Activated CD4-positive, alpha-beta T cell treated with anti-CD3 and anti-CD28 coated beads for 48 hours (primary cell): ENCODE data around the gene DNA2.
"Not testable (repeated sequence)": the region's sequence is repeated elsewhere in the genome, so short reads cannot be mapped to it uniquely, and the experiment has no call there.

ENCODE experiments used
- DNase-seq: peaks from one replicate; pipeline ENCODE4 v3.0.0-alpha.2; 2020

The DNA2 gene

GRCh38 chr10:68471586-68472408, at the start of gene DNA2:
TSS of gene DNA2 (minus strand) at chr10:68471973. CDS start at chr10:68471864, 109 bp downstream.
- peak; percentile 88 for DNase-seq

- not testable (repeated sequence) for DNase-seq
Measured at GRCh38 chr10:68518609-68519008, 46.8 kb upstream of the DNA2 start.

GRCh38 chr10:68517188-68517587, 45.4 kb upstream of the DNA2 start:
- no peak for DNase-seq

GRCh38 chr10:68516766-68517165, 45.0 kb upstream of the DNA2 start:
- no peak for DNase-seq

DNA sequence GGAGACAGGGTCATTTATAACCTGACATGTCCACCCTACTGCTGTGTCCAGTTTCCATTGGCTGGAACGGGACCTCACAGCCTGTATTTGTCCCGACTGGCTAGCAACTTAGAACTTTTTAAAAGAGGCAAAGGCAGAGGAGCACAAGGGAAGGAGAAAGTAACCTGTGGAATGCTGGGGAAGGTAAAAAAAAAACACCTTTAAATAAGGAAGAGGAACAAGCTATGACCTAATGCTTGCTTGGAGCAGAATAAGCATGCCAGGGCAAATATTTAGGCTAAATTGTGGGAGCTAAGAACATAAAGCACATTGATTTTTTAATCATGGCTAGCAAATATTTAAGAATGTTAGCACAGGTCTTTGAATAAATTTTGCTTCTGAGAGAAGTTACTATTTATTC, 44.4 kb upstream of the DNA2 start:
- not testable (repeated sequence) for DNase-seq

- no peak for DNase-seq
Measured at GRCh38 chr10:68508090-68508489, 36.3 kb upstream of the DNA2 start.

- no peak for DNase-seq
Measured at GRCh38 chr10:68506411-68506810, 34.6 kb upstream of the DNA2 start.

- DNase-seq, result no peak
Measured at GRCh38 chr10:68502846-68503245, 31.1 kb upstream of the DNA2 start.

DNA sequence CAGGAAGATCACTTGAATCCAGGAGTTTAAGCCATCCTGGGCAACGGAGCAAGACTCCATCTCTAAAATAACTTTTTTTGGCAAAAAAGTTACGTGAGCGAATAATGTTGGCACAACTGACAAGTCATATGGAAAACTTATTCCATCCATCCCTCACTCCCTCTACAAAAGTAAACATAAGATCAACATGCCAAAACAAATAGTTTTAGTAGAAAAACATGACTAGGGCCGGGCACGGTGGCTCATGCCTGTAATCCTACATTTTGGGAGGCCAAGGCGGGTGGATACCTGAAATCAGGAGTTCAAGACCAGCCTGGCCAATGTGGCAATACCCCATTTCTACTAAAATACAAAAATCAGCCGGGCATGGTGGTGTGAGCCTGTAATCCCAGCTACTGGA, 29.9 kb upstream of the DNA2 start:
- DNase-seq, result no peak

- DNase-seq, result no peak
Measured at GRCh38 chr10:68499544-68499943, 27.8 kb upstream of the DNA2 start.

DNA sequence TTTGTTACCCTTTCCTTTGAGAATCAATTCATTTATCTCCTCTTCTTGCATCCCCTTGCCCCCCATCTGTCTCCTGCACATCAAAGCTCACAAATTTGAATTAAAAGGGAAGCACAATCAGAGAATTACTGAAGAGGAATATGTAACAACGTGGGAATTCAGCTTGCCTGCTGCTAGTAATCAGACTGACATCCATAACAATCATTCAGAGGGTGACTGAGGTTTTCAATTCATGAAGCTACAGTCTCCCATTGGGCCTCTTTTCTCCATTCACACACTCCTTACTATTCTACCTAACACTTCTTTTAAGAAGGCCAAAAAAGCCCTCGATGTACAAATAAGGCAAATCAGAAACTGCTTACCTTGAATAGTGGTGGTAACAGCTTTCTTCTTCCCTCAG, 24.3 kb upstream of the DNA2 start:
- DNase-seq, result no peak

- no peak for DNase-seq
Measured at GRCh38 chr10:68492118-68492517, 20.3 kb upstream of the DNA2 start.

DNA sequence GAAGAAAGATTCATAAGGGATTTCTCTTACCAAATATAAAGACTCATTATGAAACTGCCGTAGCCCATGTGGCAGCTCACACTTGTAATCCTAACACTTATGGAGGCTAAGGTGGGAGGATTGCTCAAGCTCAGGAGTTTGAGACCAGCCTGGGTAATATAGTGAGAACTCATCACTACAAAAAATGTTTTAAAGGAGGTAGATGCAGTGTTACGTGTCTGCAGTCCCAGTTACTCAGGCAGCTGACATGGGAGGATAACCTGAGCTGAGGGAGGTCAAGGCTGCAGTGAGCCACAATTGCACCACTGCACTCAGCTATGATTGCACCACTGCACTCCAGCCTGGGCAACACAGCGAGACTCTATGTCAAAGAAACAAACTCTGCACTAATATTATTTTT, 18.1 kb upstream of the DNA2 start:
- no peak for DNase-seq

- no peak for DNase-seq
Measured at GRCh38 chr10:68474021-68474420, 2.2 kb upstream of the DNA2 start.

DNA sequence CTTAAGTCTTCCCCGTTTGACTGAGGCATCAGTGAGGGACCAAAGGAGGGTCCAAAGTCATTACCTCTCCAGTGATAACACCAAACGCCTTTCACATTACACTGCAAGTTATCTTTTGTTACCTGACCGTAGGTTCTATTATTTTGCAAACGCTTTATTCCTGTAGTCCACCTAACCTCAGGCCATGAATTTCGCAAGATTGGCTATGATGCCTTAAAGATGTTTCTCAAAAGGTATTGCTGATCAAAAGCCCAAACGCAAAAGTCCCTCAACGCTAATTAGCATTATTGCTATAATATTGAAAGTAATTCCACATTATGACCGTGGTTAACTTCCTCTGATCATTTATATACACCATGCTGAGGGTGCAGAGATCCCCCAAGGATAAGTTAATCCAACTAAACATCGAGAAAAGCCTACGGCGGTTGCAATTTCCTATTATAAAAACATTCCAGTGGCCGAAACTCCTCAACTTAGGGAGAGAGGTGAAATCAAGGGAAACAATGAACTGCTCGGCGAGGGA, 649 bp downstream of the DNA2 start:
- no peak for DNase-seq

DNA sequence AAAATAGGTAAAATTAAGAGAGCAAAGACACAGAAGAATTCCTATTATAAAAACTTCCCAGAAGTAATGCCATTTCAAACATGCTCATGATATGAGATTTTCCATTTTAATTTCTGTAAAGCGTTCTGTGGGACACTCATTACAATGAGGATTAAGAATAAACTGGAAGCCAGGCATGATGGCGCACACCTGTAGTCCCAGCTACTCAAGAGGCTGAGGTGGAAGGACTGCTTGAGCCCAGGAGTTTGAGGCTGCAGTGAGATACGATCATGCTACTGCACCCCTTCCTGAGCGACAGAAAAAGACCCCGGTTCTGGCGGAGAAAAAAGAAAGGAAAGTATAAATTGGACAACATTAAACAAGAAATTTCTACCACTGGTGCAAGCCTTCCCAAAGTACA, 1.5 kb downstream of the DNA2 start:
- DNase-seq, result no peak

DNA sequence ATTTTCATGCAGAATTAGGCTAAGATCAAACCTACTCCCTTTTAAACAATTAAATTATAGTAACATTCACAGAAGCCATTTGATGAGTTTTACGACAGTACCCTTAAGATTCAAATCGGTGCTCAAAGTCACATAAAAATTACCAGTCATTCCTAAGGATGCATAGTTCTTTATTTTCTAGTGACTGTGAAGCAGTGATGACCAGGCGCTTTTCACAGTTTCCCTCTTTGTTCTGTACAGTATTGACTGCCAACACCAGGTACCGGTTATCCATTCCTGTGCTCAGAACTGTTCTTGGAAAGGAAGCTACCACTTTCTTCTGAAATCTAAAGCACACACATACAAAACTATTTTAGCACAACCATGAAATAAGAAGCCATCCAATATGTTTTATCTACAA, 1.9 kb downstream of the DNA2 start:
- DNase-seq, result no peak

- DNase-seq, result not testable (repeated sequence)
Measured at GRCh38 chr10:68464729-68465128, 7.0 kb downstream of the DNA2 start.

- no peak for DNase-seq
Measured at GRCh38 chr10:68463365-68464093, 8.2 kb downstream of the DNA2 start.

DNA sequence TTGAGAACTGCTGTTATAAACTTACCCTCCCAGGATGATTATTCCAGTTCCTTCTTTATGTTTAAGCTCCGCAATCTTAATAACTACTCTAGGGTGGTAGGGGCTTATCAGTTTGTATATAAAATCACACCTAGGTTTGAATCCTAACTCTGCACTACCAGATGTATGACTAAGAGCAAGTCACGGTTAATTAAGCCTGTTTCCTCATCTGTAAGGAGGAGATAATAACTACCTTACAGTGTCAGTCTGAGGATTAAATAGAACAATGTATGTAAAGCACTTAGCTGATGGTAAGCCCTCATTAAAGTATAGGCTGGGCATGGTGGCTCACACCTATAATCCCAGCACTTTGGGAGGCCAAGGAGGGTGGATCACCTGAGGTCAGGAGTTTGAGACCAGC, 9.2 kb downstream of the DNA2 start:
- no peak for DNase-seq

DNA sequence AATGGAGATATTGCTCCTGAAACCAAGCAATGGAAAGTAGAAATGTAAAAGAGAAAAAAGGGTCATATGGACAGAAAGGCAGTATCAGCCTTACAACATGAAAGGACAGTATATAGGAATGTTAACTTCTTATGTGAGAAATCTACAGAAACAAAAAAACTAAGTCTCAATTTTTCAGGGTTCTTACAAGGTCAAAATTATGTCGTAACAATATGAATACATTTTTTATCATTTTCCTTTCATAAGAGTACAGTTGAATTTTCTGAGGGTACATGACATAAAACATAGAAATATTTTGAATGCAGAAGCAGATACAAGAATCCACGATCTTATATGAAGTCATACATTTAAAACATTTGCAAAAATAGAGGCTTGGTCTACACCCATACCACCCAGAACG, 10.7 kb downstream of the DNA2 start:
- DNase-seq, result no peak

GRCh38 chr10:68449698-68450097, 22.1 kb downstream of the DNA2 start:
- not testable (repeated sequence) for DNase-seq

- no peak for DNase-seq
Measured at GRCh38 chr10:68446179-68446578, 25.6 kb downstream of the DNA2 start.

DNA sequence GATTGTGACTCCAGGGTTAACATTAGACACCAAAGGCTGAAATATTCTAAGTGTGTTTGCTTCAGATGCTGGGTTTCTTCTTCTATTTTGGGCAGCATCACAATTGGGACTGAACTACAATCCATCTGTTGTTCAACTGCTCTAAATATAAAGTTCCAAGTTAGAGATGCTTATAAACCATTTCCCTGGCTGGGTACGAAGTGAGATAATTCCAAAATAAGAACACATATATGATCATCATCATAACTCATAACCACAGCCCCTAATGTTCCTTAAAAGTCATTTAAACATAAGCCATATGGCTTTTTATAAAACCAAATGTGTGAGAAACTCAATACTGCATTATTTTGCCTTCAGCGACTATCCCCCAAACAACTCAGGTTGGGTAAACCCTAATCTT, 28.8 kb downstream of the DNA2 start:
- no peak for DNase-seq
